Esophagus squamous epithelium (tissue), 4 donors: ENCODE data around the gene FAM120B.

Source experiments
- POLR2A ChIP-seq, 4 donors: fragments of 450-650 bp; IDR thresholded peaks; one replicate each; pipeline ENCODE4 v1.6.1; 2017; ENCODE audit warnings: antibody characterized with exemption in 4 of 4, mild to moderate bottlenecking in 4 of 4, moderate library complexity in 3 of 4
- TF ChIP-seq, protein P1 (sequence below), 6 experiments: fragments of 450-650 bp in 4 of 6; fragments of 200-600 bp in 2 of 6; sonication (generic) in 2 of 6; IDR thresholded peaks; one replicate each; pipeline ENCODE4 v1.5.1; 2016 to 2019; ENCODE audit warnings: antibody characterized with exemption in 6 of 6, mild to moderate bottlenecking in 4 of 6, moderate library complexity in 4 of 6

DNA sequence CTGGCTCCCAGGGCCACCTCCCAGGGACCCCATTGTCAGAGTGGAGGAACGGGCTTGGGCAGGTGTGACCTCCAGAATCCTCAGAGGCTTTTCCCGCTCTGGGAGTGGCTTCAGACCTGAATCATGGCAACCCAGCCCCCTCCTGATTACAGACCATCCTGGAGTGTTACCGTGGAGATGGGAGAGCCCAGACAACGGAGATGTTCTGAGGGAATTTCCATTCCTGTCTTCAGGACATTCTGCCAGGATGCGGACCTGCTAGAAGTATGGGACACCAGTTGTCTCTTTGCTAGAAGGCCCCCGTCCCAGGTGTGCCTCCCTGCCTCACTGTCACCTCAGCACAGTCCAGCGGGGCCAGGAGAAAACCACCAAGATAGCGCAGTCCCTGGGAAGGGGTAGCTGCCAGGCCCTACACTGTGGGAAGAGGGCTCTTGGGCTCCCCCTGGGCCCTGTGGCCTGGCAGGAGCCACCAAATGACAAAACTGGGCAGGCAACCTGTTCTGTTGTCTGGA lies 136.6 kb downstream of the FAM120B start:
- TF ChIP-seq, protein P1, sequence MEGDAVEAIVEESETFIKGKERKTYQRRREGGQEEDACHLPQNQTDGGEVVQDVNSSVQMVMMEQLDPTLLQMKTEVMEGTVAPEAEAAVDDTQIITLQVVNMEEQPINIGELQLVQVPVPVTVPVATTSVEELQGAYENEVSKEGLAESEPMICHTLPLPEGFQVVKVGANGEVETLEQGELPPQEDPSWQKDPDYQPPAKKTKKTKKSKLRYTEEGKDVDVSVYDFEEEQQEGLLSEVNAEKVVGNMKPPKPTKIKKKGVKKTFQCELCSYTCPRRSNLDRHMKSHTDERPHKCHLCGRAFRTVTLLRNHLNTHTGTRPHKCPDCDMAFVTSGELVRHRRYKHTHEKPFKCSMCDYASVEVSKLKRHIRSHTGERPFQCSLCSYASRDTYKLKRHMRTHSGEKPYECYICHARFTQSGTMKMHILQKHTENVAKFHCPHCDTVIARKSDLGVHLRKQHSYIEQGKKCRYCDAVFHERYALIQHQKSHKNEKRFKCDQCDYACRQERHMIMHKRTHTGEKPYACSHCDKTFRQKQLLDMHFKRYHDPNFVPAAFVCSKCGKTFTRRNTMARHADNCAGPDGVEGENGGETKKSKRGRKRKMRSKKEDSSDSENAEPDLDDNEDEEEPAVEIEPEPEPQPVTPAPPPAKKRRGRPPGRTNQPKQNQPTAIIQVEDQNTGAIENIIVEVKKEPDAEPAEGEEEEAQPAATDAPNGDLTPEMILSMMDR (IDR thresholded peaks at IDR 0.05): no peak
- TF ChIP-seq POLR2A (IDR thresholded peaks at IDR 0.05): no peak
